Mucosa of rectum (tissue), 2 donors: ENCODE measurements around the gene CCDC158.

Source experiments
- H3K27ac ChIP-seq, 2 donors: one replicate each; pipeline ENCODE4 v1.7.0; 2013; ENCODE audit warnings: inconsistent platforms in 2 of 2, low read depth in 2 of 2, low read length in 2 of 2
- H3K27me3 ChIP-seq, 2 donors: one replicate each; pipeline ENCODE4 v1.7.0; 2013; ENCODE audit warnings: low read length in 2 of 2; ENCODE audit not compliant: control insufficient read depth in 2 of 2, insufficient read depth in 2 of 2
- H3K36me3 ChIP-seq, 2 donors: one replicate each; pipeline ENCODE4 v1.7.0; 2013; ENCODE audit warnings: low read length in 2 of 2; ENCODE audit not compliant: control insufficient read depth in 2 of 2, insufficient read depth in 2 of 2
- H3K4me1 ChIP-seq, 2 donors: one replicate each; pipeline ENCODE4 v1.7.0; 2013; ENCODE audit warnings: low read length in 2 of 2, mild to moderate bottlenecking in 1 of 2; ENCODE audit not compliant: control insufficient read depth in 2 of 2, insufficient read depth in 2 of 2
- H3K4me3 ChIP-seq, 2 donors: one replicate each; pipeline ENCODE4 v1.7.0; 2013; ENCODE audit warnings: low read length in 2 of 2
- H3K9ac ChIP-seq, 2 donors: one replicate each; pipeline ENCODE4 v1.7.0; 2013; ENCODE audit warnings: low read length in 2 of 2, low read depth in 1 of 2, mild to moderate bottlenecking in 1 of 2
- H3K9me3 ChIP-seq, 2 donors: one replicate each; pipeline ENCODE4 v1.7.0; 2013; ENCODE audit warnings: low read length in 2 of 2; ENCODE audit not compliant: control insufficient read depth in 2 of 2
- donor health status: healthy.
- donor health status: Normal muscosa, but diverticular disease.

The CCDC158 gene

GRCh38 chr4:76388160-76388908 lies 32.6 kb downstream of the CCDC158 start:
- no peak overlapping the region for H3K27ac ChIP-seq

DNA sequence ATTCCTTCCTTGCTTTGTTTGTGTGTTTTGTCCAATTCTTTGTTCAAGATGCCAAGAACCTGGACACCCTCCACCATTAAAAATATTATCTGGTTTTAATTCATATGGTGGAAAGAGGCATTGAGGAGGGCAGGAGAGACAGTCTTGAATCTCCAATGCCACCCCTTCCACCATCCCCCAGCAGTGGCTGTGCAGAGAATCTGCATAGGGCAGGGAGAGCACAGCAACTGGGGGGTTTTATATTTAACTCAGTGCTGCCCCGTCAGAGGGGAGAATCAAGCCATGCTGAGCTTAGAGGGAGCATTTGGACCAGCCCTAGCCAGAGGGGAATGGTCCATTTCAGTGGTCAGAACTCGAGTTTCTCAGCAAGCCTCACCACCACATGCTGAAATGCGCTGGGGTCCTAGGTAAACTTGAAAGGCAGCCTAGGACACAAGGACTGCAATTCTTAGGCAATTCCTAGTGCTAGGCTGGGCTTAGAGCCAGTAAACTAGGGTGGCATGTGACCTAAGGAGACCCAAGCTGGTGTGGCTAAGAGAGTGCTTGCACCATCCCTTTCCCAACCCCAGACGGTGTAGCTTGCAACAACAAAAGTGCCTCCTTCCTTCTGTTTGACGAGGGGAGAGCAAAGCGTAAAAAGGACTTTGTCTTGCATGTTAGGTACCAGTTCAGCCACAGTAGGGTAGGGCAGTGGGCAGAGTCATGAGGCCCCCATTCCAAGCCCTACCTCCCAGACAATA lies 34.2 kb downstream of the CCDC158 start:
- Histone ChIP-seq H3K4me1 (no peaks in the 10 kb centered on the region), H3K9me3 (no peaks in the 10 kb centered on the region), H3K27me3 (no peaks in the 10 kb centered on the region), H3K9ac (no peak overlapping the region), H3K4me3 (no peak overlapping the region), H3K27ac (no peak overlapping the region), H3K36me3 (no peaks in the 10 kb centered on the region)

More at GRCh38 chr4:76388160-76388908, 32.6 kb downstream of the CCDC158 start:
- Histone ChIP-seq H3K9ac (no peak overlapping the region), H3K36me3 (no peaks in the 10 kb centered on the region), H3K4me3 (no peak overlapping the region), H3K27me3 (no peaks in the 10 kb centered on the region), H3K4me1 (no peaks in the 10 kb centered on the region), H3K9me3 (no peaks in the 10 kb centered on the region)

- Histone ChIP-seq H3K4me1 (no peaks in the 10 kb centered on the region), H3K27me3 (no peaks in the 10 kb centered on the region), H3K9me3 (no peaks in the 10 kb centered on the region), H3K27ac (no peak overlapping the region), H3K9ac (no peak overlapping the region), H3K4me3 (no peak overlapping the region), H3K36me3 (no peaks in the 10 kb centered on the region)
Measured at GRCh38 chr4:76385974-76386373, 35.0 kb downstream of the CCDC158 start.

DNA sequence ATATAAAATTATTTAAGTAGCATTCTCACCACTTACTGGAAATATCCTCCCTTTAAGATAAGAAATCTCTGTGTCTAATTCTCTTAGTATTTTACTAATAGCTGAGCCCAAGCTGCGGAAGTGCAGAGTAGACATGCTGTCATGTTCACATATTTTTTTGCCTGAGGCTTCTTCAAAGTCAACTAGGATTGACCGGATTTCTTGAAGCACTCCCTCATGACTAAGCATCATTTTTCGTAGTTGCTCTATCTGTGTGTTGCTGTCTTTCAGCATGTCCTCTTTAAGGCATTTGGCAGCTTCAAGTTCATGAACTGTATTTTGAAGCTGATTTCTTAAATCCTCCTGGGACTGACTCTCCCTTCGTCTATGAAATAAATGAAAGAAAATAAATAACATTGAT lies 36.9 kb downstream of the CCDC158 start:
- Histone ChIP-seq H3K4me1 (no peaks in the 10 kb centered on the region), H3K9me3 (no peaks in the 10 kb centered on the region), H3K9ac (no peak overlapping the region), H3K27me3 (no peaks in the 10 kb centered on the region), H3K4me3 (no peak overlapping the region), H3K27ac (no peak overlapping the region), H3K36me3 (no peaks in the 10 kb centered on the region)

DNA sequence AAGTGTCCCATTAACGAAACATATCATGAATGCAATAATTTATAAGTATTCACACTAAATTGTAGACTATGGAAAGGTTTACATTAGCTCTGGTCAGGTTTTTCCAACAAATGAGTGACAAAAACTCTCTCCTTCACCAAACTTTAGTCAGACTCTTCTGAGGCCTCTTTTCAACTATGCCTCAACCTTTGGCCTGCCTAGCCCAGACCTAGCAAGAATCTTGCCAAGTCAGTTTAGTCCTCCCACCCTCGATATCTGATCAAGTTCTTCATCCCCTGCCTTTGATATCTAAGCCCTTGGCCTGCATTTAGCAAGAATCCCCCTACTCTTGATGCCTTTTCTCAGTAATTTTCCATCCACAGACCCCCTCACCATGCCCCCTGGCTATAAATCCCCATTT lies 37.9 kb downstream of the CCDC158 start:
- Histone ChIP-seq H3K4me1 (peaks cover 0 to 2% of the 10 kb centered on the region in 2 donors), H3K36me3 (no peaks in the 10 kb centered on the region), H3K9me3 (no peaks in the 10 kb centered on the region), H3K4me3 (no peak overlapping the region), H3K27me3 (no peaks in the 10 kb centered on the region), H3K9ac (no peak overlapping the region), H3K27ac (no peak overlapping the region)

DNA sequence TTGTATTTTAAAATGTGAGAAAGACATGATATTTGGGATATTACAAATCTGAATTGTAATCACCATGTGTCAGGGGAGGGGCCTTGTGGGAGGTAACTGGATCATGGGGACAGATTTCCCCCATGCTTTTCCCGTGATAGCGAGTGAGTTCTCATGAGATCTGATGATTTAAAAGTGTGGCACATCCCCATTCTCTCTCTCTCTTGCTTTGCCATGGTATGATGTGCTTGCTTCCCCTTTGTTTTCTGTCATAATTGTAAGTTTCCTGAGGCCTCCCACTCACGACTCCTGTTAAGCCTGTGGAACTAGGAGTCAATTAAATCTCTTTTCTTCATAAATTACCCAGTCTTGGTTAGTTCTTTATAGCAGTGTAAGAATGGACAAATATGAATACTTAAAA lies 39.0 kb downstream of the CCDC158 start:
- Histone ChIP-seq H3K27me3 (no peaks in the 10 kb centered on the region), H3K27ac (no peak overlapping the region), H3K4me1 (peaks cover 4 to 8% of the 10 kb centered on the region in 2 donors), H3K36me3 (no peaks in the 10 kb centered on the region), H3K4me3 (no peak overlapping the region), H3K9ac (no peak overlapping the region), H3K9me3 (no peaks in the 10 kb centered on the region)

- Histone ChIP-seq H3K36me3 (no peaks in the 10 kb centered on the region), H3K9ac (no peak overlapping the region), H3K4me1 (peaks cover 4 to 10% of the 10 kb centered on the region in 2 donors), H3K27me3 (no peaks in the 10 kb centered on the region), H3K9me3 (no peaks in the 10 kb centered on the region), H3K4me3 (no peak overlapping the region), H3K27ac (no peak overlapping the region)
Measured at GRCh38 chr4:76380561-76380960, 40.4 kb downstream of the CCDC158 start.

DNA sequence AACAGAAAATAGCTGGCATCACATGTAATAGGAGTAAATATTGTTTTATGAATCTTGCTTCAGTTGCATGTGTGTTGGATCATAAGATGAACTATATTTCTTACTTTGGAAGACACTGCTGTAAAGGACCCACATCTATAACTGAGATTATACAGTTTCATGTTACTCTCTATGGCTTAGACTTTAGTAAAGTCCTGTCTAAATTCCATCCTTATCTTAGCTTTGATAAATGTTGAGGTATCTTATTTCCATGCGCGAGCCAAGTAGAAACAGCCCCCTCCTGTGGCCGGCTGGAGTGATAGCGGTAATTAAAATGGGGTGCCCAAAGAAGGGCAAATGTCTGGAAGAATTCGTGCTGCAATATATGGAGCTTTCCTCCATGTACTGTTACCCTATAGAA lies 43.0 kb downstream of the CCDC158 start:
- Histone ChIP-seq H3K27ac (no peak overlapping the region), H3K9ac (no peak overlapping the region), H3K4me3 (no peak overlapping the region), H3K36me3 (no peaks in the 10 kb centered on the region), H3K9me3 (no peaks in the 10 kb centered on the region), H3K4me1 (peaks cover 4 to 10% of the 10 kb centered on the region in 2 donors), H3K27me3 (no peaks in the 10 kb centered on the region)

DNA sequence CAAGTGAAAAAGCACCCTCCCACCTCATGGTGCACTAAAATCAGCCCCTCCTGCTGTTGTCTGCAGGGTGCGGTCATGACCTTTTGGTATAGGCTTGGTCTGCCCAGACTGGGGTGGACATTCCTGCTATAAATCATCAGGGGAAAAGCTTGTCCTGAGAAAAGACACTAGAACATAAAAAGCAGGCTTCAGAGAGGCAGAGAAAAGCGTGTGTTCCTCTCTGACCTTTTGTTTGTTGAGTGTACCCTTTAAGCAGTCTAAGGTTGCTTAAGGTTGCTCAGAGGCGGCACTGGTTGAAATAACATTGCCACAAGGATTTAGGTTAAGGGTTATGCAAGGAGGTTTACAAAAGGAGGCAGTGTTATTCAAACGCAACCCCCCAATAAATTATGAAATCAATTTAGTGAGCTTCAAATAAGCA lies 43.5 kb downstream of the CCDC158 start:
- no peak overlapping the region for H3K4me3 ChIP-seq
- H3K27ac ChIP-seq: no peak overlapping the region
- H3K9me3 ChIP-seq: no peaks in the 10 kb centered on the region
- H3K4me1 ChIP-seq: peaks cover 4 to 10% of the 10 kb centered on the region in 2 donors
- H3K27me3 ChIP-seq: no peaks in the 10 kb centered on the region
- no peaks in the 10 kb centered on the region for H3K36me3 ChIP-seq
- H3K9ac ChIP-seq: no peak overlapping the region

- Histone ChIP-seq H3K27me3 (no peaks in the 10 kb centered on the region), H3K36me3 (no peaks in the 10 kb centered on the region)
Measured at GRCh38 chr4:76376534-76376933, 44.4 kb downstream of the CCDC158 start.

More at GRCh38 chr4:76376534-76376933, 44.4 kb downstream of the CCDC158 start:
- no peak overlapping the region for H3K9ac ChIP-seq
- no peak overlapping the region for H3K27ac ChIP-seq
- H3K9me3 ChIP-seq: no peaks in the 10 kb centered on the region
- H3K4me3 ChIP-seq: no peak overlapping the region
- H3K4me1 ChIP-seq: peaks cover 4 to 10% of the 10 kb centered on the region in 2 donors
